NCI-H146 (cell line): ENCODE data around the gene GNG3.
A peak's percentile ranks its signal among the peaks of the same experiment; 100 is the strongest.
"Not testable (repeated sequence)": the region's sequence is repeated elsewhere in the genome, so short reads cannot be mapped to it uniquely, and the experiment has no call there.

Experiments used
- DNase-seq: peaks from one replicate; lab custom pipeline; 2025; lab: John Stamatoyannopoulos, UW

GNG3 gene

DNA sequence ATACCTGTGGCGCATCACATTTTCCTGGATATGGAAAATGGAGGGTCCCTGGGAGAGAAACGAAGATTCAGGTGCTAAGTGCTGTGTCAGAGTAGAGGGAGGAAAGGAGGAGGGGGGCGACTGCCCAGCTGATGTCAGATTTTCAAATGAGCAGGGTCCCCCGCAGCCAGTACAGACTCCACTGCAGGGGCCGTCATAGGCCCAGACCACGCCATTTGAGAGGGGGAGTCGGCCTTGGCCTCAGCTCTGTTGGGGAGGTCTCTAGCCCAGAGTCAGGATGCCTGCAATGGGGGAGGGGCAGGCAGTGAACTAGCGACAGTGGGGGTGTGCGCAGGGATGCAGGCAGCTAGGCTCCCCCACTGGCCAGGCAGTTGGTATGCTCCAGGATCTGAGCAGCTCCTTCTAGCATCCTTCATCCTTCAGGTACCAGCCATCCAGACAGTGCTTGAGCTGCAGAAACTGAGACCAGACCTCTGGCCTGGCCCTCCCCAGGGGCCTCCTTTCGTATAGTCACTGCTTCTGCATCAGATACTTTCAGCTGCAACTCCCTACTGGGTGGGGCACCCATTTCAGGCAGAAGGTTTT, at the start of gene GNG3, which contains the start of gene BSCL2:
Gene GNG3 (plus strand): TSS at position 400 of the 585 bp plus-strand sequence. CDS start 620 bp downstream, outside the sequence.
Gene BSCL2 (minus strand): TSS at position 148 of the 585 bp plus-strand sequence. CDS start 229 bp downstream, outside the sequence.
- no peak for DNase-seq

DNA sequence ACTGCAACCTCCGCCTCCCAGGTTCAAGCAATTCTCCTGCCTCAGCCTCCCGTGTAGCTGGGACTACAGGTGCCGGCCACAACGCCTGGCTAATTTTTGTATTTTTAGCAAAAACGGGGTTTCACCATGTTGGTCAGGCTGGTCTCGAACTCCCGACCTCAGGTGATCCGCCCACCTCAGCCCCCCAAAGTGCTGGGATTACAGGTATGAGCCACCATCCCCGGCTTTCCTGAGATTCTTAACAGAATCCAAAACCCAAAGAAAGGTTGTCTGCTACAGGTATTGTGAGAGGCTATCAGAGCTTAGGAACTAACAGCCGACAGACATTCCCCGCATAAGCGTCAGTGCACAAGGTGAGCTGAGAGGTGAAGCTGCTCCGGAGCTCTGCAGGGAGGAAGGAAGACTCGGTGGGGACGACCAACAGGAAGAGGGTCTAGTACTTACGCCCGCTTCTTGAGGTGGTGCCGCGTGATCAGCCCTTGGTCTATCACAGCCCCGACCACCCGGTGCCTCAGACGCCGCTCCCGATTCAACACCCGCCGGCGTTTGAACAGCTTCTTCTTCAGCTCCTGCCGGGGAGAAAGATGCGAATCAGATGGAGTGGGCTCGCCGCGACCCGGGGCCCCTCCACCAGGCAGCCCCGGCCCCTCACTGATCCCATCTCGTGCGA, 42.9 kb upstream of the GNG3 start:
- DNase-seq: peak; percentile 80

DNA sequence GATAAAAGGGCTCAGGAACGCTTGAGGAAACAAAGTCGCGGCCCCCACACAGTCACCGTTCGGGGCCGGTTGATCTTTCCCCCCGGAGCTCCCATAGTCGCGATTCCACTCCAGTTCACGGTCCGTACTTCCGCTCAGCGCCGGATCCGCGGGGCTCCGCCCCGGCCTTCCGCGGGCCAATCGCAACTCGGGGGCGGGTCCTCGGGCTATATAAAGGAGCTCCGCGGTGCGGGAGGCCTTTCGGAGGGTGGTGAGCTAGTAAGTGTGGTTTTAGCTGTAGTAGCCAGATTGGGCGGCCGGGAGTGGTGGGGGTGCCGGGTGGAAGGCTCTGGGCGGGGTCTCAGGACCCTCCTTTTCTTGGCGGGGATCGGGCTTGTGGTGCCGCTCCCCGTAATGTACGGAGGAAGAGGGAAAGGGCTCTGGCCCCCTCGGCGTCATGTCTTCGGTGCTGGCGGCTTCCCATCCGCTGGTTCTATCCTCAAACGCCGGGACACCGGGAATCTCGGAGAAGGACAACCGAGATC, 42.3 kb upstream of the GNG3 start, which contains the start of the genes C11orf98 and CSKMT:
Gene C11orf98 (minus strand): TSS at position 136 of the 524 bp plus-strand sequence. CDS start 41 bp downstream, at position 95.
Gene CSKMT (plus strand): TSS at position 238 of the 524 bp plus-strand sequence. CDS start 568 bp downstream, outside the sequence.
- DNase-seq: peak; percentile 94

DNA sequence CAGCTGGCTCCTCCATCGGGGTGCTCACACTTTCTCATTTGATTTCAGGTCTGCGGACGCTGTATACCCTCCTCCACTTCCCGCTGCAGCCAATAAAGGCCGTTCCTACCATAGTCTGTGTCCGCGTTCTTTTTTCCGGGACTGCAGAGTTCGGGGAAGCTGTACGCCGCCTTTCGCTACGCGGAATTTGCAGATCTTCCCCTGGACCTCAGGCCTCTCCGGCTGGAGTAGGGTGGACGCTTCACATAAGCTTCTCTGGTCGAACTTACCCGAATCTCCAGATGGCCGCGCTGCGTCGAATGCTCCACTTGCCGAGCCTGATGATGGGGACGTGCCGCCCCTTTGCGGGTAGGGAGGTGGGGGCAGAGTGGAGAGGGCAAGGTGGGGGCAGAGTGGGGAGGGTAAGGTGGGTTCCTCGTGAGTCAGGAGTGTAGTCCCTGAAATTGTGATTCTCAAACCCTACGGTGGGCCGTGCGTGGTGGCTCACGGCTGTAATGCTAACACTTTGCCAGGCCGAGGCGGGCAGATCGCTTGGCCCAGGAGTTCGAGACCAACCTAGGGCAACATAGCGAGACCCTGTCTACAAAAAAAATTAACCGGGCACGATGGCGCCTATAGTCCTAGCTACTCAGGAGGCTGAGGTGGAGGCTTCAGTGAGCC, 41.7 kb upstream of the GNG3 start:
- DNase-seq: peak; percentile 70

DNA sequence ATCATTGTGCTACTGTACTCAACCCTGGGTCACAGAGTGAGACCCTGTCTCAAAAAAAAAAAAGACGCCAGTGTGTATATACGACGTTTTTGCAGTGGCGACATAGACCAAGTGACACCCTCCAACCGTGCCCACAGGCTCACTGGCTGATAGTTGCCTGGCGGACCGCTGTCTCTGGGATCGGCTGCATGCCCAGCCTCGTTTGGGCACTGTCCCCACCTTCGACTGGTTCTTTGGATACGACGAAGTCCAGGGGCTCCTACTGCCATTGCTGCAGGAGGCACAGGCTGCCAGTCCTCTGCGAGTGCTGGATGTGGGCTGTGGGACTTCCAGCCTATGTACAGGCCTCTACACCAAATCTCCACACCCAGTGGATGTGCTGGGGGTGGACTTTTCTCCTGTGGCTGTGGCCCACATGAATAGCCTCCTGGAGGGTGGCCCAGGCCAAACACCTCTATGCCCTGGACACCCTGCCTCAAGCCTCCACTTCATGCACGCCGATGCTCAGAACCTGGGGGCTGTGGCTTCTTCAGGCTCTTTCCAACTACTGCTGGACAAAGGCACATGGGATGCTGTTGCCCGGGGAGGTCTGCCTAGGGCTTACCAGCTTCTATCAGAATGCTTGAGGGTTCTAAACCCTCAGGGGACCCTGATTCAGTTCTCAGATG, 41.1 kb upstream of the GNG3 start:
- DNase-seq: no peak

DNA sequence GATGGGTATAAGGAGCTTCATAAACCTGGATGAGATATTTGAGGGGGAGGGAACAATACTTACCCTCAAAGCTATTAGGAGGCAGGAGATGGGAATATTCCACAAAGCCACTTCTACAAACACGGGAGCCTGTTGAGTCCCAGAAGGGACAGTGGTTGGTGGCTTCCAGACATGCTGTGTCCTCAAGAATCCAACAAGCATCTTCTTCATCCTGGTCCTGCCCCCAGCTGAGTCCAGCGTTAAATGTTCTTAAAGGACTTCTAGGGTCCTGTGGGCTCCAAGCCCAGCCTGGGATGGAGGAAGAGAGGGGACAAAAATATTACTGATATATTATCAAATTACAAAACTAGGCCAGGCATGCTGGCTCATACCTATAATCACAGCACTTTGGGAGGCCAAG, 40.0 kb upstream of the GNG3 start:
- DNase-seq: no peak

DNA sequence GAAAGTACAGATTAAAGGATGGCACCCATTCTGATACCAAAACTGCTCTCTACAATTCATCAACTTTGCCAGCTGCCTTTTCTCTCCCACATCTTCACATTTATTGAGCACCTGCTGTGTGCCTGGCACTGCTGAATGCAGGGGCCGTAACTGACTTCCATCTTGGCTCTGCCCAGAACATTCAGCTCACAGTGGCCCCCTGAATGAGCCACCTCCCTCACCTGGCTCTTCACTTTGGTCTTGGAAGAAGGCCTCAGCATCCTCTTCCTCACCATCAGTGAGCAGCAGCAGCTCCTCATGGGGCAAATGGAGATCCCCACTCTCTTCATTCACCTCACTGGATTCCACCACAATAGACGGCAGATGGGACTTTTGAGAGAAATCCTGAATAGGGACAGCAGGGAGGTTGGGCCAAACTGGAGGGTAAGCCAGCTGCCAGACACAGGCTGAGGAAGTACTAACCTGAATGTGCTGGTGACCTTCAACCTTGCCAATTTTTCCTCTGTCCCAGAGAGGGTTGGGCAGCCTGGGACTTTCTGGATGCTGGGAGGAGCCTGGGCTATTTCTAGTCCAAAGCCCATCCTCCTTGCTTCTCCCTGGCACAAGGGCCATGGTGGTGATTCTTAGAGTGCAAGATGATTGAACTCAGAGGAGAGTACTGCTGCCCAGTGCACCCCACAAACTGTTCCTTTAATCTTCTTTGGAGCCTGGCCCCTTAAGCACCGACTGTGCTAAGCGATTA, 37.9 kb upstream of the GNG3 start:
- DNase-seq: no peak

DNA sequence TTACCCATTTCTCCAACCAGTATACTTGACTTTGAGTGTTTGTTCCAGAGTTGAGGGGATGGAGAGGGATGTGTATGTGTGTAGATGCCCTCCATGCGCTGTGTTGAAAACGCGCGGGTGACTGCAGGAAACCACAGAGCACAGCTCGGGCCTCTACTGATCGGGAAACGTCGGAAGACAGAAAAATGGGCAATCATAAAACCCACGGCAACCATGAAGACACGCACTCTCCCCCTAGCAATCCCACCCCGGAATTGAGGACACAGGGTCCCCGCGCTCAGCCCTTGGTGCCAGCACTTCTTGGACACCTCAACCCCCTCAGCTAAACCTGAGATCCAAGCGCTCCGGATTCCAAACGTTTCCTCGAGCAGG, 36.3 kb upstream of the GNG3 start:
- no peak for DNase-seq

DNA sequence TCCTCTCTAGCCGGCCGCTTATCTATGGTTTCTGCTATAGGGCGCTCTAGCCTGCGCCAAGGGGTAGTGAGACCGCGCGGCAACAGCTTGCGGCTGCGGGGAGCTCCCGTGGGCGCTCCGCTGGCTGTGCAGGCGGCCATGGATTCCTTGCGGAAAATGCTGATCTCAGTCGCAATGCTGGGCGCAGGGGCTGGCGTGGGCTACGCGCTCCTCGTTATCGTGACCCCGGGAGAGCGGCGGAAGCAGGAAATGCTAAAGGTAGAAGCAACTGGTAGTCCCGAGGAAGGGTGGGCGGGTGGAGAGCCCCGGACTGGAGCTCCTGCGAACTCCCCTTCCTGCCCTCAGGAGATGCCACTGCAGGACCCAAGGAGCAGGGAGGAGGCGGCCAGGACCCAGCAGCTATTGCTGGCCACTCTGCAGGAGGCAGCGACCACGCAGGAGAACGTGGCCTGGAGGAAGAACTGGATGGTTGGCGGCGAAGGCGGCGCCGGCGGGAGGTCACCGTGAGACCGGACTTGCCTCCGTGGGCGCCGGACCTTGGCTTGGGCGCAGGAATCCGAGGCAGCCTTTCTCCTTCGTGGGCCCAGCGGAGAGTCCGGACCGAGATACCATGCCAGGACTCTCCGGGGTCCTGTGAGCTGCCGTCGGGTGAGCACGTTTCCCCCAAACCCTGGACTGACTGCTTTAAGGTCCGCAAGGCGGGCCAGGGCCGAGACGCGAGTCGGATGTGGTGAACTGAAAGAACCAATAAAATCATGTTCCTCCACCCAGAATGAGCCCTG, 35.7 kb upstream of the GNG3 start, which contains the start of the genes LBHD1 and UQCC3:
Gene LBHD1 (minus strand): TSS at position 660 of the 782 bp plus-strand sequence. CDS start 2,236 bp downstream, outside the sequence.
Gene UQCC3 (plus strand): TSS at position 66 of the 782 bp plus-strand sequence. CDS start 73 bp downstream, at position 139.
- peak; percentile 86 for DNase-seq

DNA sequence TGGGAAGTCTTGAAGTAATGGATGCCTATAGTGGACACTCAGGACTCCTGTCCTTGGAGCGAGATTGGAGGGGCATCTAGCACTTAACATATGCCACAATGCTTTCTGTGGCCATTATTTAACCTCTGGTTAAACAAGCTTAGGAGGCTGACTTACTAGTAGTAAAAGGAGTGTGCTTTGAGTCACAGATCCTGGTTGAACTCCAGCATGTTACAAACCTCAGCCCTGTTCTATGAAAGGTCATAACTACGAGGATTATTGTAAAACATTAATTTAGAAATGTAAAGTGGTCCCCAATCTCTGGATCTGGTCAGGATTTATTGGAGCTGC, 34.3 kb upstream of the GNG3 start:
- DNase-seq: no peak

DNA sequence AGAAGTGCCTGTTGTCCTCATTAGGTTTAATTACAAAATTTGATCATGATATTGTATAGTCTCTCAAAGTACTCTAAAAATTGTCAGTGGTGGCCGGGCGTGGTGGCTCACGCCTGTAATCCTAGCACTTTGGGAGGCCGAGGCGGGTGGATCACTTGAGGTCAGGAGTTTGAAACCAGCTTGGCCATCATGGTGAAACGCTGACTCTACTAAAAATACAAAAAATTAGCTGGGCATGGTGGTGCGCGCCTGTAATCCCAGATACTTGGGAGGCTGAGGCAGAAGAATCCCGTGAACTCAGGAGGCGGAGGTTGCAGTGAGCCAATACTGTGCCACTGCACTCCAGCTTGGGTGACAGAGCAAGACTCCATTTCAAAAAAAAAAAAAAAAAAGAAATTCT, 32.1 kb upstream of the GNG3 start:
- not testable (repeated sequence) for DNase-seq

DNA sequence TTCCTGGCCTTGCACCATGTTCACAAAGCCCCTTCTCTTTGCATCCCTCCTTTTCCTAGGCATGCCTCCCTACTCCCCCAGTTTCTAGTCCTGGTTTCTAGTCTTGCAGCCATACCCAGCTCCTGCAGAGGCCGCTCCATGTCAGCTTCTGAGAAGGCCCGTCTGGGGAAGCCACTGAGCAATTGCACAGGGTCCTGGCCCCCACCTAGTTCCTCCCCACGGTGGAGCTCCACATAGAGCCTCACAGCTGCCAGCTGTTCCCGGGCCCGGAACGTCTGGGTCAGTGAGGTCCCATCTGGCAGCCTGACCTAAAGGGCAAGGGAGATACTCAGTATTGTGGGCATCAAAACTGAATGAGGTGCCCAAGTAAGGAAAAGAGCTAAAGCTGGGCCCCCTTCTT, 30.8 kb upstream of the GNG3 start:
- no peak for DNase-seq

DNA sequence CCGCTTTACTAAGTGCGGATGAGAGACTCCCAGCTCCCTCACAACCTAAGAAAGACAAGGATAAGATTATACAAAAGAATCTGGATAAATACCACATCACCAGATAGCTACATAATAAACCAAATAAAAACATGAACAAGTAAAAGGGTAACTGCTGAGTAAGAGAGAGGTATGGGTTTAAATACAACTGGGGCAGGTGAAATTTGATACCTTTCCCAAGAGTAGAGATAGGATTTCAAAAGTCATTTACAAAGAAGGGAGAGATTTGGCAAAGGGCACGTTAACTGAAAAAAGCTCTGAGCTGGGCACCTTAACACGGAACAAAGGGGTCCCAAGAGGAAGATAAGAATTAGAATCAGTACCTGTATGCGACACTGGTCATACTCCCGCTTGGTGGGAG, 30.3 kb upstream of the GNG3 start:
- no peak for DNase-seq

DNA sequence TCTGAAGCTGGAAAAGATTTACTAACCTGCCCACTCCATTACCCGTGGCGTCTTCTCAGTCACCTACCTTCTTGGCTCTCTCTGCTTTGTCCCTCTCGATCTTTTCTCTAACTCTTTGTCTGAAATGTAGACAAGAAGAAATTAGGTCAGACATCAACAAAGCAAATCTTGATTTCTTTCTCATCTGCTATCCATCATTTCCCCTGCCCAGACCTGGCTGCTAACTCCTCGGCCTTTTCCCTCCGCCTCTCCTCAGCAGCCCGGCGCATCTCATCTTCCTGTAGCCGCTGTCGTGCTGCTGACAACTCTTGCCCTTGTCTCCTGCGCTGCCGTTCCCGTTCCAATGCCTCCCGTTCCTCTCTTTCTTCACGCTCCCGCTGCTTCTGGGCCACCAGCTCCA, 29.8 kb upstream of the GNG3 start:
- DNase-seq: no peak

DNA sequence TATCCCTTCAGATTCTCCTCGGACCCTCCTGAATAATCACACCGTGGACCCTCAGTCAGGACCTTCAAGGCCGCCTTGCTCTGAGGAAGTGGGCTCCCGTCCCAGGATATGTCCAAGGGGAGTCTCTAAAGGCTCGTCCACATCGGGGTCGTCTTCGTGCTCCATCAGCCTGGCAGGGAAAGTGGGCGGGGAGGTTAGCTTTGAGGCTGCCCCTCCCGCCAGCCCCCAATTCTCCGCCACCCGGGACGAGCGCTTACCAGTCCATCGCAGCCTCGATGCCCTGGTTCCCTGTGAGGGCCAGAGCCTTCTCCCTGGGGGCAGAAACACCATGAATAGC, 29.1 kb upstream of the GNG3 start:
- no peak for DNase-seq

DNA sequence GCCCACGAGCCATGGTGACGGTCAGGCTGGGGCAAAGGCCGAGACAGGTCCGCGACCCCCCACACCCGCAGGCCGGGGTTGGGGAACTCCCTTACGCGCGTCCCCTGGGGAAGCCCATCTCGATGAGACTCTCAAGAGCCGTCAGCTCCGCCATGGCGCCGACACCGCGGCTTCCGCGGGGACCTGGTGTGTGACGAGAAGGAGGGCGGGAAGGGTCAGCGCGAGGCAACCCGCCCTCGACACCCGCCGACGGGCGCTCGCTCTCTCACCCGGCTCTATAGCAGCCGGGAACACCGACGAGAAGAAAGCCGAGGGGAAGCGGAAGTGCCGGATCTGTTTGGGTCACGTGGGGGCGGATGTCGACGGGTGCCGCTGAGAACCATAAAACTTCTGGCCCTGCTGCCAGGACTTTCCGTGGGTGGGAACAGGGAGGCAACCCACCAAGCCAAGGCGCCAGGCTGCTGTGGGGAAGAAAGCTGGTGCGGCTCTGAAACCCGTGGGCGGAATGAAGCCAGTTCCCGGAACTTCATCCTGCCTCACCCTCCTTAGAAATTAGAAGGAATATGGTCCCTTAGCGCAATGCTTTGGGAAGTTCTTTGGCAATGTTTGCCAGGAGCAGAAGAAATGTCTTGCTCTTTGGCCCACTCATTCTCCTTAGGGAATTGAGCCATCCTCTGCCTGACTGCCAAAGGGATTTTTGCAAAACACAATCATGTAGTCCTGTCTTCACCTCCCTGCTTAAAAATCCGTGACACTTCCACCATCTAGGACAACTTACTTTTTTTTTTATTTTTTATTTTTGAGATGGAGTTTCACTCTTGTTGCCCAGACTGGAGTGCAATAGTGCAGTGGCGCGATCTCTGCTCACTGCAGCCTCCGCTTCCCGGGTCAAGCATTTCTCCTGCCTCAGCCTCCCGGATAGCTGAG, 28.4 kb upstream of the GNG3 start, which contains the start of gene UBXN1:
Gene UBXN1 (minus strand): TSS at position 304 of the 927 bp plus-strand sequence. CDS start 150 bp downstream, at position 154.
- peak; percentile 86 for DNase-seq

DNA sequence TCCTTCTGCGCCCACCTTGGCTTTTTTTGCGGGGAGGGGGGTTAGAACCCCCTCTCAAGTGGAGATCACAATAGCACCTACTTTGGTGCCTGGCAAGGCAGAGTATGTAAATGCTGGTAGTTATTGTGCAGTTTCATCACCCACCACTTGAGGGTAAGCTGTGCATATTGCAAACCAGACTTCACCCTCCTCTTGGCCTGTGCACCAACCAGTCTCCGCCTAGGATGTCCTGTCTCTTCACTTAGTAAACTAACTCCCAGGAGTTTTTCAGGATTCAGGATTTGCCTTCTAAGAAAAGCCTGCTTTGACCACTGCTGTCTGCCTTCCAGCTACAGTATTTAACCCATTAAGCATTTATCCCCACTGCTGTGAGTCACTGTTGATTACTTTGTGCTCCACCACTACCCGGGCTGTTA, 26.6 kb upstream of the GNG3 start:
- peak; percentile 61 for DNase-seq

DNA sequence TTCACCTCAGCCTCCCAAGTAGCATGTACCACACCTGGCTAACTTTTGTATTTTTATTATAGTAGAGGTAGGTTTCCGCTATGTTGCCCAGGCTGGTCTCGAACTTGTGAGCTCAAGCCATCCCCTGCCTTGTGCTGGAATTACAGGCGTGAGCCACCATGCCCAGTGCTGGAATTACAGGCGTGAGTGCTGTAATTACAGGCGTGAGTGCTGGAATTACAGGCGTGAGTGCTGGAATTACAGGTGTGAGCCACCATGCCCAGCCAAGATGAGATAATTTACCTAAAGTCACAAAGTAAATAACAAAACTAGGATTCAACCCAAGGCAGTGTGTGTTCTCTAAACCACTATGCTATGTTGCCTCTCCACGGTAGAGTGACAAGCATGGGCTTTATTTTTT, 25.0 kb upstream of the GNG3 start:
- DNase-seq: no peak
